ACHN (cell line): ENCODE measurements around the gene RPRM.
"Not testable (repeated sequence)": the region's sequence is repeated elsewhere in the genome, so short reads cannot be mapped to it uniquely, and the experiment has no call there.

Experiments
- DNase-seq: peaks from one replicate; pipeline ENCODE4 v3.0.0-alpha.2; 2015
- in situ Hi-C: cut with HindIII; loops from 2 replicates; pipeline ENCODE4 v1.10.0; 2017; ENCODE audit warnings: low sequenced_read_pairs, low pct_ligation_motif_present, low pct_unique_long_range_greater_than_20kb

The RPRM gene

DNA sequence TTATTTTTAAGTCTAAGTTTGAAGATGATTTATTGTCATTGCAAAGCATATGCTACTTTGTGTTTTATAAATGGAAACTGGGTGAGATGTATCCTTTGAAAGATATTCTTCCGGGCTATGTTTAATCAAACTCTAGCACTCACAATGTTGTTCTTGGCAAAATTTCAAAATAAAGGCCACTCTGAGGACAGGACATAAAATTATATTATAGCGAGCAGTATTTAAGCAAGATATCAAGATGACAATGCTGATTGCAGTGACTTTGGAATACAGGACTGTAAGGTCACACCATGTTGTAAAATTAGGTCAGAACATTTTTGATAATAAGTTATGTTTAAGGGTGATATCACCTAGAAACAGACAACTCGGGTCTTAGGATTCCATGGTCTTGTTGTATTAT lies 14.2 kb downstream of the RPRM start:
- in situ Hi-C loops = no loop called here
- DNase-seq = no peak

DNA sequence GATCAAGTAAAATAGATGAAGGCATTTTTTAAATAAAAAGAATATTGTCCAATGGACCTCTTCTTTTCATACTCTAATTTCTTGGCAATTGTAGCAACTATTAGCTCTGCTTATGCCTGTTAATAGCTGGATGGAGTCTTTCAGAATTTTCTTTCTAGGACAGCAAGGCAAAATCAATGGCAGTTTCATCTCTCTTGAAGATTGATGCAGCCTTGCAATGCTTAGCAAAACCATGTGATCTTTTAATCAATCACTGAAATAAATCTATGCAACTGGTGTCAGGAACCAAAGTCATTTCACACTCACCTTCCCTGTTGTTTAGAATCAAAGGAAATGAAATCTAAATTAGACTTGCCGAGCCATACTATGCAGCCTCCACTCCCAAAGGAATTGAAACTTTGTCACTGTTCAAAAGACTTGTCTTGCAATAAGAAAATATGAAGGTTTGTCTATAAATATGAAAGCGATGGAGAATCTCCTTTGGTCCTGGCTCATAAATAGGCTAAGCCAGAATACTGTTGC lies 16.2 kb downstream of the RPRM start:
- no peak for DNase-seq
- in situ Hi-C loops = no loop called here

DNA sequence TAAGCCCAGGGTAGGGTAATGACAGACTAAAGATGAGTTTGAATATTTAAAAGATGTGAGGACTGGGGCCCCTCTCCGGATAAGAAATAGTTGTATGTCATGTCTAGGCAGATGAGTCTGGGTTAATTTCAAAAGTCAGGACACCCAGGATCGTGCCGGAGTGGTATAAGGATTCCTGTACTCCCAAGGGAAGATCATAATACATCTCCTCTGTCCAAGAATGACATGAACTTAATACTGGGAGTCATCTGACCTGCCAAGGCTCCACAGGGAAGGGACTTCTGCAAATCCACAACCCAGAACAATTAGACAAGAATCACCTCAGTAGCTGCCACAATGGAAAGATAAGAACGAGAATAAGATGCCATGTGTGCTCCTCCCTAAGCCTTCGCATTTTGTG lies 17.1 kb downstream of the RPRM start:
- in situ Hi-C loops = no loop called here
- no peak for DNase-seq

DNA sequence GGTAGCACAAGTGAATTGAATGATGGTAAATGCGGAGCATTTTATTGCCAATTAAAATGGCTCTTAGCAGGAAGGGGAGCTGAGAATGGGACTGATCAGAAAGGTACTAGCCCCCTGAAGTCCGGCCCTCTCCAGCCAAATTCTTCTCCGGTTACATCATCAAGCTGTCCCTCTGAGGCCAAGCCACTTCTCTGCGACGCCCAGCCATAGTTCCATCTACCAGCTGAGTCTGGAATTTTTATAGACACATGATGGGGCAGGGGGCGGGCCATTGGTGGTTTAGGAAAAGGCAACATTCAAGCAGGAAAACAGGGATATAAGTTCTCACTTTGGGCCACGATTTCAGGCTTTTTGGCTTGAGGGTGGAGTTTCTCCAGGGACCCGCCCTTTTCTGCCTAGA lies 22.7 kb downstream of the RPRM start:
- in situ Hi-C loops = no loop called here
- no peak for DNase-seq

DNA sequence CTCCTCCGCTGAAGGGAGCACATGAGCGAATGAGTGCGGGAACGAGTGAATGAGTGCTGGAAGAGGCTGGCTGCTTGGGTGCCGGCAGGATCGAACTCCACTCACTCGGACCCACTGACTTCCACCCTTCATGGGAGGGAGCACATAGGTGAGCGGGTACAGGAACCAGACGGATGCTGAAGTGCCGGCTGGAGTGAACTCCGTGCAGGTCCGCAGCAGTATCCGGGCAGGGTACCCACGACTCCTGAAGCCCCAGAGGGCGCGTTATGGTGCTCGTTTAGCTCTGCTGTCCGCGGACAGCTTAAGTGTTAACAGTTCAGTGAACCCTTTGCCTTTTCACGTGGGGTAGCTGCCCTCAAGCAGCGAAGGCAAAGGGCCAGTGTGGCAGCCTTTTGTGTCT lies 23.2 kb downstream of the RPRM start:
- no peak for DNase-seq
- in situ Hi-C loops = no loop called here

DNA sequence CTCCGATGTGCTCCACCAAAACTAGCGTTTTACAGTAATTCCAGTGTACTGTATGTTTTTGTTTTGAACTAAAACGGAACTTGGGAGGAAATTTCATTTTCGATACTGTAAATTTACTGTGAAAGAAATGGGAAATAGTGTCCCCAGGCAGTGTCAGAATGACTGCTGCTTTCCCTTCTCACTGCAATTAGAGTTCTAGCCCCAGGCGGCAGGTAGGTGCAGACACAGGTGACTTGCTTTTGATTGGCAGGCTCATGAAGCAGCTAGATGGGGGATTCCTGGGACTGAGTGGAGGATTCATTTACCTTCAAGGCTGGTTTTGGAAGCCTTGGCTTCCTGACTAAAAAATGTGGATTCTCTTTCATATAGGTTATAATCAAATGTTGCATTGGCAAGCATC lies 27.0 kb downstream of the RPRM start:
- in situ Hi-C loops = no loop called here
- DNase-seq = no peak

DNA sequence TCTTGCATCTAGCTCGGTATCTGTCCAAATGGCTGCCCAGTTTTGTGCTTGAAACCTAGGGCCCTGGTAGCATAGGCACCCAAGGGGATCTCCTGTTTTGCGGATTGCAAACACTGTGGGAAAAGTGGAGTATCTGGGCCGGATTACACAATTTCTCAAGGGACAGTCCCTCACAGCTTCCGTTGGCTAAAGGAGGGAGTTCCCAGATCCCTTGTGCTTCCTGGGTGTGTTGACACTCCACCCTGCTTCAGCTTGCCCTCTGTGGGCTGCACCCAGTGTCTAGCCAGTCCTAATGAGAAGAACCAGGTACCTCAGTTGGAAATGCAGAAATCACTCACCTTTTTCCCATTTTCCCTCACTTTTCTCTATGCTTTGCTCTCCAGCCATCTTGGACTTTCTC lies 35.5 kb downstream of the RPRM start:
- DNase-seq = no peak
- in situ Hi-C loops = no loop called here

DNA sequence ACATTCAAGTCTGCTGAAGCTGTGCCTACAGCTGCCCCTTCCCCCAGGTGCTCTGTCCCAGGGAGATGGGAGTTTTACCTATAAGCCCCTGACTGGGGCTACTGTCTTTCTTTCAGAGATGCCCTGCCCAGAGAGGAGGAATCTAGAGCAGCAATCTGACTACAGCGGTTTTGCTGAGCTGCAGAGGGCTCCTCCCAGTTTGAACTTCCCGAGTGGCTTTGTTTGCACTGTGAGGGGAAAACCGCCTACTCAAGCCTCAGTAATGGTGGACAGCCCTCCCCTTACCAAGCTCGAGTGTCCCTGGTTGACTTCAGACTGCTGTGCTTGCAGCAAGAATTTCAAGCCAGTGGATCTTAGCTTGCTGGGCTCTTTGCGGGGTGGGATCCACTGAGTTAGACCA lies 35.9 kb downstream of the RPRM start:
- DNase-seq, in situ Hi-C loops: not testable (repeated sequence)

DNA sequence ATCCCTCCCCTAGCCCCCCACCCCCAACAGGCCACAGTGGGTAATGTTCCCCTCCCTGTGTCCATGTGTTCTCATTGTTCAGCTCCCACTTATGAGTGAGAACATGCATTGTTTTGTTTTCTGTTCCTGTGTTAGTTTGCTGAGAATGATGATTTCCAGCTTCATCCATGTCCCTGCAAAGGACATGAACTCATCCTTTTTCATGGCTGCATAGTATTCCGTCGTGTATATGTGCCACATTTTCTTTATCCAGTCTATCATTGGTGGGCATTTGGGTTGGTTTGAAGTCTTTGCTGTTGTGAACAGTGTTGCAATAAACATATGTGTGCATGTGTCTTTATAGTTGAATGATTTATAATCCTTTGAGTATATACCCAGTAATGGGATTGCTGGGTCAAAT lies 38.5 kb downstream of the RPRM start:
- in situ Hi-C loops = not testable (repeated sequence)

DNA sequence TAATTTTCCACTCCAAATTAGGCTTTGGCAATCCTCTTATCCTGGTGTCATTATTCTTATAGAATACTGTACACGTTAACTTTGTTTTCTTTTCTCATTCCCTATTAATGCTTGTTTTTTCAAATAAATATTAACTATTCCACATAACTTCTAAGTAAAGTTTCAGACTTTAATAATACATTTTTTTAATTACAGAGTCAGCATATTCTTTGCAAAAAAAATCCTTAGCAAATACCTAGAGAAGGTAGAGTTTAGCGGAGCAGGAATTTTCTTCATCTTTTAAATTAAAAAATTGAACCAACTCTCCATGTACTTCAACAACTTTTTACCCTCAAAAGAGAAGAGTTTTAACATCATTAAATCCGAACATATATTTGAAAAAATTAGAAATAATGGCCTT lies 45.2 kb downstream of the RPRM start:
- no peak for DNase-seq
- in situ Hi-C loops = no loop called here

More for the DNA sequence above, 38.5 kb downstream of the RPRM start:
- not testable (repeated sequence) for DNase-seq

DNA sequence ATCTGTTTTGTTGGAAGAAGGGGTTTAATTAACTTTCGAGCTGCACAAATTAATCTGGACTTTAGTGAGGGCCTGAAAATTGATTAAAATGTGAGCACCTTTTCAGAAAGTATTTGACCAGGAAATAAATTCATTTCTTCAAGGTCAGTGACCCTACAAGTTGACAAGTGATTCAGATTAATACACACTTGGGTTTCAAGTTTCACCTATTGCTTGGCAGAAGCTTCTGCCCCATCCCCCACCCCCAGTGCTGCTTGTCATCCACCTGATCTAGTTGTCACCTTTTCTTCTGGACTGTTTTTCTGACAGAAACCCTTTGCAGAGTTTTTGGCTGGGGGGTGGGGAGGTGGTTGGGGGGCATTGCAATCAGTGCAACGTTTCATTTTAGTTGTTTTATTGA lies 46.2 kb downstream of the RPRM start:
- in situ Hi-C loops = no loop called here
- no peak for DNase-seq

DNA sequence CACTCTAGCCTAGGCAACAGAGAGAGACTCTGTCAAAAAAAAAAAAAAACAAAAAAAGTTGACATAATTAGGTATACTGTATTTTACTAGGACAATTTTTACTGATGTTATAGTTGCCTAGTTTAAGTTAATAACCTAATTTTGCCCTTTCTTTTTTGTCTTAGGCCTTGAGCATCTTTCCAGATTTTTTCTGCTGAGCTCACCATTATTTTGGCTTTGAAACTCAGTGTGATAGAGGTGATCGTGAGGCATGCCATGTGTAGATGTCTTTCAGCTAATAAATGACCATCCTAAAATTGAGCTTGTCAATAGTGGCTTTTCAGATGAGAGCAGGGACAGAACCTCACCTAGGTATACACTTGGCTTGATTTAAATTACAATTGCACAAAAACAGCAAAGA lies 47.4 kb downstream of the RPRM start:
- in situ Hi-C loops = no loop called here
- DNase-seq = no peak
